ENCODE results near the gene PATE4.
"Not testable (repeated sequence)": the region's sequence is repeated elsewhere in the genome, so short reads cannot be mapped to it uniquely, and the experiment has no call there.

PATE4 gene

GRCh38 chr11:125833016-125833415 lies at the start of gene PATE4:
PATE4 (plus strand) TSS chr11:125833316; CDS start chr11:125833360, 44 bp downstream.
- no peak for DNase-seq (ENCODE audit: low spot score)
- Mint-ChIP-seq H3K36me3 (ENCODE audit: low read depth) (no peaks in the 10 kb centered on the region), H3K9me3 (no peaks in the 10 kb centered on the region), H3K4me3 (no peak within 1 kb of the TSS), H3K27ac (no peak within 1 kb of the TSS), H3K27me3 (ENCODE audit: low read depth) (peaks cover 4% of the 10 kb centered on the region), H3K4me1 (ENCODE audit: low read depth) (no peaks in the 10 kb centered on the region)

GRCh38 chr11:125784678-125785077 lies 48.4 kb upstream of the PATE4 start:
- Mint-ChIP-seq H3K27ac (no peak overlapping the region), H3K36me3 (ENCODE audit: low read depth) (no peaks in the 10 kb centered on the region), H3K27me3 (ENCODE audit: low read depth) (peaks cover 12% of the 10 kb centered on the region), H3K9me3 (no peaks in the 10 kb centered on the region), H3K4me3 (no peak overlapping the region), H3K4me1 (ENCODE audit: low read depth) (peaks cover 2% of the 10 kb centered on the region)
- no peak for DNase-seq (ENCODE audit: low spot score)

- H3K36me3 Mint-ChIP-seq (ENCODE audit: low read depth), result no peaks in the 10 kb centered on the region
- peaks cover 2% of the 10 kb centered on the region for H3K4me1 Mint-ChIP-seq (ENCODE audit: low read depth)
- DNase-seq (ENCODE audit: low spot score), result no peak
- no peaks in the 10 kb centered on the region for H3K9me3 Mint-ChIP-seq
- no peak within 1 kb of the TSS for H3K4me3 Mint-ChIP-seq
- no peak within 1 kb of the TSS for H3K27ac Mint-ChIP-seq
- H3K27me3 Mint-ChIP-seq (ENCODE audit: low read depth), result peaks cover 5% of the 10 kb centered on the region
These were observed 45.3 kb upstream of the PATE4 start, which contains the start of gene PATE3 for GRCh38 chr11:125787827-125788226. PATE3 (plus strand) TSS chr11:125788127; CDS start chr11:125788152, 25 bp downstream.

- DNase-seq (ENCODE audit: low spot score), result no peak
- no peak overlapping the region for H3K27ac Mint-ChIP-seq
- H3K27me3 Mint-ChIP-seq (ENCODE audit: low read depth), result peaks cover 5% of the 10 kb centered on the region
- H3K36me3 Mint-ChIP-seq (ENCODE audit: low read depth), result no peaks in the 10 kb centered on the region
- H3K4me1 Mint-ChIP-seq (ENCODE audit: low read depth), result no peaks in the 10 kb centered on the region
- peaks cover 6% of the 10 kb centered on the region for H3K9me3 Mint-ChIP-seq
- no peak overlapping the region for H3K4me3 Mint-ChIP-seq
These were observed 42.3 kb upstream of the PATE4 start for GRCh38 chr11:125790825-125791224.

GRCh38 chr11:125797641-125798040 lies 35.5 kb upstream of the PATE4 start:
- no peaks in the 10 kb centered on the region for H3K4me1 Mint-ChIP-seq (ENCODE audit: low read depth)
- no peak overlapping the region for H3K27ac Mint-ChIP-seq
- H3K36me3 Mint-ChIP-seq (ENCODE audit: low read depth), result no peaks in the 10 kb centered on the region
- no peak overlapping the region for H3K4me3 Mint-ChIP-seq
- peaks cover 38% of the 10 kb centered on the region for H3K9me3 Mint-ChIP-seq
- no peak for DNase-seq (ENCODE audit: low spot score)
- no peaks in the 10 kb centered on the region for H3K27me3 Mint-ChIP-seq (ENCODE audit: low read depth)

GRCh38 chr11:125799808-125800207 lies 33.3 kb upstream of the PATE4 start:
- Mint-ChIP-seq H3K9me3 (peaks cover 46% of the 10 kb centered on the region), H3K4me3 (no peak overlapping the region), H3K27me3 (ENCODE audit: low read depth) (no peaks in the 10 kb centered on the region), H3K27ac (no peak overlapping the region), H3K36me3 (ENCODE audit: low read depth) (no peaks in the 10 kb centered on the region), H3K4me1 (ENCODE audit: low read depth) (no peaks in the 10 kb centered on the region)
- no peak for DNase-seq (ENCODE audit: low spot score)

- no peak overlapping the region for H3K27ac Mint-ChIP-seq
- peaks cover 46% of the 10 kb centered on the region for H3K9me3 Mint-ChIP-seq
- no peaks in the 10 kb centered on the region for H3K27me3 Mint-ChIP-seq (ENCODE audit: low read depth)
- no peaks in the 10 kb centered on the region for H3K36me3 Mint-ChIP-seq (ENCODE audit: low read depth)
- no peak for DNase-seq (ENCODE audit: low spot score)
- H3K4me3 Mint-ChIP-seq, result no peak overlapping the region
- H3K4me1 Mint-ChIP-seq (ENCODE audit: low read depth), result no peaks in the 10 kb centered on the region
These were observed 30.7 kb upstream of the PATE4 start for GRCh38 chr11:125802387-125802786.

GRCh38 chr11:125807909-125808308 lies 25.2 kb upstream of the PATE4 start:
- H3K4me1 Mint-ChIP-seq (ENCODE audit: low read depth), result no peaks in the 10 kb centered on the region
- no peak for DNase-seq (ENCODE audit: low spot score)
- H3K36me3 Mint-ChIP-seq (ENCODE audit: low read depth), result no peaks in the 10 kb centered on the region
- no peak overlapping the region for H3K4me3 Mint-ChIP-seq
- no peaks in the 10 kb centered on the region for H3K27me3 Mint-ChIP-seq (ENCODE audit: low read depth)
- no peak overlapping the region for H3K27ac Mint-ChIP-seq
- peaks cover 11% of the 10 kb centered on the region for H3K9me3 Mint-ChIP-seq

- no peaks in the 10 kb centered on the region for H3K36me3 Mint-ChIP-seq (ENCODE audit: low read depth)
- H3K27ac Mint-ChIP-seq, result no peak overlapping the region
- no peaks in the 10 kb centered on the region for H3K4me1 Mint-ChIP-seq (ENCODE audit: low read depth)
- DNase-seq (ENCODE audit: low spot score), result no peak
- no peak overlapping the region for H3K4me3 Mint-ChIP-seq
- H3K27me3 Mint-ChIP-seq (ENCODE audit: low read depth), result peaks cover 6% of the 10 kb centered on the region
- no peaks in the 10 kb centered on the region for H3K9me3 Mint-ChIP-seq
These were observed 2.6 kb downstream of the PATE4 start for GRCh38 chr11:125835748-125836147.

GRCh38 chr11:125842321-125842948 lies 9.3 kb downstream of the PATE4 start:
- peaks cover 20% of the 10 kb centered on the region for H3K9me3 Mint-ChIP-seq

GRCh38 chr11:125846188-125846587 lies 13.1 kb downstream of the PATE4 start:
- Mint-ChIP-seq H3K27ac (no peak overlapping the region), H3K36me3 (ENCODE audit: low read depth) (peaks cover 8% of the 10 kb centered on the region), H3K4me3 (no peak overlapping the region), H3K27me3 (ENCODE audit: low read depth) (no peaks in the 10 kb centered on the region), H3K4me1 (ENCODE audit: low read depth) (no peaks in the 10 kb centered on the region), H3K9me3 (peaks cover 24% of the 10 kb centered on the region)
- no peak for DNase-seq (ENCODE audit: low spot score)

More at GRCh38 chr11:125842321-125842948, 9.3 kb downstream of the PATE4 start:
- H3K4me3 Mint-ChIP-seq, result no peak overlapping the region
- H3K27ac Mint-ChIP-seq, result no peak overlapping the region
- H3K4me1 Mint-ChIP-seq (ENCODE audit: low read depth), result no peaks in the 10 kb centered on the region
- peaks cover 8% of the 10 kb centered on the region for H3K36me3 Mint-ChIP-seq (ENCODE audit: low read depth)
- DNase-seq (ENCODE audit: low spot score), result no peak
- H3K27me3 Mint-ChIP-seq (ENCODE audit: low read depth), result peaks cover 2% of the 10 kb centered on the region

- not testable (repeated sequence) for H3K36me3 Mint-ChIP-seq (ENCODE audit: low read depth); H3K27ac Mint-ChIP-seq; H3K27me3 Mint-ChIP-seq (ENCODE audit: low read depth); H3K4me3 Mint-ChIP-seq; DNase-seq (ENCODE audit: low spot score); H3K4me1 Mint-ChIP-seq (ENCODE audit: low read depth)
- H3K9me3 Mint-ChIP-seq, result peaks cover 33% of the 10 kb centered on the region
These were observed 24.6 kb downstream of the PATE4 start for GRCh38 chr11:125857670-125858069.

GRCh38 chr11:125862786-125863185 lies 29.7 kb downstream of the PATE4 start:
- DNase-seq (ENCODE audit: low spot score); H3K27ac Mint-ChIP-seq; H3K36me3 Mint-ChIP-seq (ENCODE audit: low read depth); H3K4me3 Mint-ChIP-seq; H3K4me1 Mint-ChIP-seq (ENCODE audit: low read depth); H3K27me3 Mint-ChIP-seq (ENCODE audit: low read depth): not testable (repeated sequence)
- peaks cover 13% of the 10 kb centered on the region for H3K9me3 Mint-ChIP-seq

- not testable (repeated sequence) for H3K4me3 Mint-ChIP-seq; DNase-seq (ENCODE audit: low spot score); H3K36me3 Mint-ChIP-seq (ENCODE audit: low read depth); H3K9me3 Mint-ChIP-seq; H3K4me1 Mint-ChIP-seq (ENCODE audit: low read depth); H3K27me3 Mint-ChIP-seq (ENCODE audit: low read depth); H3K27ac Mint-ChIP-seq
These were observed 32.2 kb downstream of the PATE4 start for GRCh38 chr11:125865354-125865753.

GRCh38 chr11:125869521-125869920 lies 36.4 kb downstream of the PATE4 start:
- Mint-ChIP-seq H3K9me3 (no peaks in the 10 kb centered on the region), H3K4me3 (no peak overlapping the region), H3K36me3 (ENCODE audit: low read depth) (no peaks in the 10 kb centered on the region), H3K27me3 (ENCODE audit: low read depth) (no peaks in the 10 kb centered on the region), H3K4me1 (ENCODE audit: low read depth) (no peaks in the 10 kb centered on the region), H3K27ac (no peak overlapping the region)
- DNase-seq (ENCODE audit: low spot score), result no peak
